Gastroesophageal sphincter (tissue), 3 donors: ENCODE results near the gene TTC8.

Source experiments
- EP300 ChIP-seq: sonication (generic); formaldehyde crosslinking; IDR thresholded peaks from one replicate; pipeline ENCODE4 v1.6.1; 2017; ENCODE audit warnings: antibody characterized with exemption, mild to moderate bottlenecking
- POLR2AphosphoS5 ChIP-seq: sonication (generic); formaldehyde crosslinking; IDR thresholded peaks from one replicate; pipeline ENCODE4 v1.6.1; 2017; ENCODE audit warnings: antibody characterized with exemption
- TF ChIP-seq, protein P1 (sequence below), 4 experiments: fragments of 200-600 bp in 2 of 4; fragments of 450-650 bp in 2 of 4; sonication (generic) in 1 of 4; IDR thresholded peaks; one replicate each; pipeline ENCODE4 v1.5.1; 2017 to 2019; ENCODE audit warnings: antibody characterized with exemption in 4 of 4, mild to moderate bottlenecking in 2 of 4, moderate library complexity in 2 of 4

DNA sequence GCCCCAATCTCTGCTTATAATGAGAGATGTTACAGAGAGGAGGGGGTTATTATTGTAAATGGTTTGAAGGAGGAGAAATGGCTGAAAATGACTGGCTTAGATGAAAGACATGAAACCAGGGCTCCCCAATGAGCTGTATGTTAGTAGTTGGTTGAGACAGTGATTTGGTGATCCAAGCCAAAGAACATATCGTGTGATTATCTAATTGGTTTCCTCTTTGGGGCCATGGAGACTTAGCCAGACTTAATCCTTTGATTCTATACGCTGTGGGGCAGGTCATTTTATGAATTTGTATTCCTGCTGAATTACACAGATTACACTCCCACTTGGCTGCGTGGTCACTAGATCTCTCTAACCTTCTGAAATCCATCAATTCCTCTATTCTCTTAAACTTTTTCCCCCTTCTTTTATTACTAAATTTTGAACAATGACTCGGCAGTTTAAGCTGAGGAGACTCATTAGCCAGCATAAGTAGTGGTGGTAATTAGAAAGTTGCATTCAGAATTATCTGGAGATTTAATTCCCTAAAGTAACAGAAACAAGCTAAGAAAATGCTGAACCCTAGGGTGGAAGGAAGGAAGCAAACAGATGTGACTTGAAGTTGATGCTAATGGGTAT, 5.3 kb downstream of the TTC8 start:
- TF ChIP-seq, protein P1, sequence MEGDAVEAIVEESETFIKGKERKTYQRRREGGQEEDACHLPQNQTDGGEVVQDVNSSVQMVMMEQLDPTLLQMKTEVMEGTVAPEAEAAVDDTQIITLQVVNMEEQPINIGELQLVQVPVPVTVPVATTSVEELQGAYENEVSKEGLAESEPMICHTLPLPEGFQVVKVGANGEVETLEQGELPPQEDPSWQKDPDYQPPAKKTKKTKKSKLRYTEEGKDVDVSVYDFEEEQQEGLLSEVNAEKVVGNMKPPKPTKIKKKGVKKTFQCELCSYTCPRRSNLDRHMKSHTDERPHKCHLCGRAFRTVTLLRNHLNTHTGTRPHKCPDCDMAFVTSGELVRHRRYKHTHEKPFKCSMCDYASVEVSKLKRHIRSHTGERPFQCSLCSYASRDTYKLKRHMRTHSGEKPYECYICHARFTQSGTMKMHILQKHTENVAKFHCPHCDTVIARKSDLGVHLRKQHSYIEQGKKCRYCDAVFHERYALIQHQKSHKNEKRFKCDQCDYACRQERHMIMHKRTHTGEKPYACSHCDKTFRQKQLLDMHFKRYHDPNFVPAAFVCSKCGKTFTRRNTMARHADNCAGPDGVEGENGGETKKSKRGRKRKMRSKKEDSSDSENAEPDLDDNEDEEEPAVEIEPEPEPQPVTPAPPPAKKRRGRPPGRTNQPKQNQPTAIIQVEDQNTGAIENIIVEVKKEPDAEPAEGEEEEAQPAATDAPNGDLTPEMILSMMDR (IDR thresholded peaks at IDR 0.05) = no peak
- no peak for TF ChIP-seq POLR2AphosphoS5
- TF ChIP-seq EP300 = no peak
